GM12892 (cell line): ENCODE results near the gene USP5.
"Not testable (repeated sequence)": the region's sequence is repeated elsewhere in the genome, so short reads cannot be mapped to it uniquely, and the experiment has no call there.

ENCODE experiments used
- DNase-seq: peaks from one replicate; pipeline ENCODE4 v3.0.0; 2011; ENCODE audit not compliant: insufficient read length
- FAIRE-seq: peaks from 2 replicates; lab custom pipeline; 2011; peaks lifted over from hg19 to GRCh38; lab: Jason Lieb, UNC
- POLR2A ChIP-seq: IDR thresholded peaks from 2 replicates; pipeline ENCODE4 v1.6.1; 2011; ENCODE audit warnings: low read depth, low read length, control low read depth
- POLR2AphosphoS5 ChIP-seq: IDR thresholded peaks from 2 replicates; pipeline ENCODE4 v1.6.1; 2011; ENCODE audit warnings: low read depth, low read length, control low read depth
- TAF1 ChIP-seq: IDR thresholded peaks from 2 replicates; pipeline ENCODE4 v1.6.1; 2011; ENCODE audit warnings: low read depth, mild to moderate bottlenecking, control low read depth, low read length, borderline replicate concordance

USP5 gene

GRCh38 chr12:6888360-6888759, 36.4 kb downstream of the USP5 start:
- FAIRE-seq: no peak
- no peak for DNase-seq
- TF ChIP-seq TAF1 (no peak), POLR2A (no peak), POLR2AphosphoS5 (no peak)

DNA sequence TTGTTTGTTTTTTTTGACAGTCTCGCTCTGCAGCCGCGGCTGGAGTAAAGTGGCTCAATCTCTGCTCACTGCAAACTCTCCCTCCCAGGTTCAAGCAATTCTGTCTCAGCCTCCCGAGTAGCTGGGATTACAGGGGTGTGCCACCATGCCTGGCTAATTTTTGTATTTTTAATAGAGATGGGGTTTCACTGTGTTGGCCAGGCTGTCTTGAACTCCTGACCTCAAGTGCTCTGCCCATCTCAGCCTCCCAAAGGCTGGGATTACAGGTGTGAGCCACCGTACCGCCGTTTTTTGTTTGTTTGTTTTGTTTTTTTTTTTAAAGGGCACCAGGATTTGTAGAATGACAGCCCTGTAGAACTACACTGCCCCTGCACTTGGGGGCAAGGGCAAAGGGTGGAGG, 36.8 kb downstream of the USP5 start:
- FAIRE-seq, DNase-seq: not testable (repeated sequence)

- FAIRE-seq, DNase-seq: not testable (repeated sequence)
These were observed 38.0 kb downstream of the USP5 start for GRCh38 chr12:6889775-6890573.

GRCh38 chr12:6890789-6891645, 39.1 kb downstream of the USP5 start:
- peak; percentile 98 for FAIRE-seq
- TF ChIP-seq POLR2AphosphoS5: peak; percentile 76
- TF ChIP-seq POLR2A: peak; percentile 77
- TF ChIP-seq TAF1: peak; percentile 80; the same call in 1 of the 2 replicates
- peak; percentile 93 for DNase-seq

GRCh38 chr12:6891646-6892001, 39.7 kb downstream of the USP5 start:
- no peak for TF ChIP-seq POLR2AphosphoS5
- no peak for TF ChIP-seq TAF1
- TF ChIP-seq POLR2A: no peak
- DNase-seq (no peak), FAIRE-seq (peak; percentile 48)

DNA sequence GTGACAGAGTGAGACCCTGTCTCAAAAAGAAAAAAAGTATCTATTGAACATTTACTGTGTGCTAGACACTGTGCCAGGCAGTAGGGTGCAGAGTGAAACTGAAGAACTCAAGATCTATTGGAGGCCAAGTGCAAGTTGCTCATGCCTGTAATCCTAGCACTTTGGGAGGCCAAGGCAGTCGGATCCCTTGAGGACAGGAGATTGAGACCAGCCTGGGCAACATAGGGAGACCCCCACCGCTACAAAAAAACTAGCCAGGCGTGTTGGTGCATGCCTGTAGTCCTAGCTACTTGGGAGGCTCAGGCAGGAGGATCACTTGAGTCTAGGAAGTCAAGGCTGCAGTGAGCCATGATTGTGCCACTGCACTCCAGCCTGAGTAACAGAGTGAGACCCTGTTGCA, 40.7 kb downstream of the USP5 start:
- not testable (repeated sequence) for DNase-seq, FAIRE-seq

DNA sequence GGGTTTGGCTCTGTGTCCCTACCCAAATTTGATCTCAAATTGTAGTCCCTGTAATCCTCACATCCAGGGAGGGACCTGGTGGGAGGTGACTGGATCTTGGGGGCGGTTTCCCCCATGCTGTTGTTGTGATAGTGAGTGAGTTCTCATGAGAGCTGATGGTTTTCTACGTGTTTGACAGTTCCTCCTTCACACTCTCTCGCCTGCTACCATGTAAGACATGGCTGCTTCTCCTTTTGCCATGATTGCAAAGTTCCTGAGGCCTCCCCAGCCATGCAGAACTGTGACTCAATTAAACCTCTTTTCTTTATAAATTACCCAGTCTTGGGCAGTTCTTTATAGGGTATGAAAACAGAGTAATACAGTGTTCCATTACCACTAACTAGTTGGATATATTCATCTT, 42.4 kb downstream of the USP5 start:
- FAIRE-seq: no peak
- DNase-seq: no peak
- TF ChIP-seq POLR2AphosphoS5: no peak
- TF ChIP-seq POLR2A: no peak
- TF ChIP-seq TAF1: no peak

DNA sequence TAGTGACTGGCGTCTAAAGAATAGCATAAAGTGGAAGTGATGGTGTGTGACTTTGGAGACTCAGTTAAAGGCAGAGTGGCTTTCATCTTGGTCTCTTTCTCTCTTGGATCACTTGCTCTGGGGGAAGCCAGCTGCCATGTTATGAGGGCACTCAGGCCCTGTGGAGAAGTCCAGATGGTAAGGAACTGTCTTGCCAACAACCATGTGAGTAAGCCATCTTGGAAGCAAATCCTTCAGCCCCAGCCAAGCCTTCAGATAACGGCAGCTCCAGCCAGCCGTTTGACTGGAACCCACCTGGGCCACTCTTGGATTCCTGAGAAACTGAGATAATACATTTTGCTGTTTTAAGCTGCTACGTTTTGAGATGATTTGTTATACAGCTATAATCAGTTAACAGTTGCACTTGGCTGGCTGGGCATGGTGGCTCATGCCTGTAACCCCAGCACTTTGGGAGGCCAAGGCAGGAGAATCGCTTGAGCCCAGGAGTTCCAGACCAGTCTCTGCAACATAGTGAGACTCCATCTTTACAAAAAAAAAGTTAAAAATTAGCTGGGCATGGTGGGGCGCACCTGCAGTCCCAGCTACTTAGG, 45.0 kb downstream of the USP5 start:
- TF ChIP-seq TAF1 (no peak), POLR2A (no peak), POLR2AphosphoS5 (no peak)
- DNase-seq: no peak
- FAIRE-seq: no peak

DNA sequence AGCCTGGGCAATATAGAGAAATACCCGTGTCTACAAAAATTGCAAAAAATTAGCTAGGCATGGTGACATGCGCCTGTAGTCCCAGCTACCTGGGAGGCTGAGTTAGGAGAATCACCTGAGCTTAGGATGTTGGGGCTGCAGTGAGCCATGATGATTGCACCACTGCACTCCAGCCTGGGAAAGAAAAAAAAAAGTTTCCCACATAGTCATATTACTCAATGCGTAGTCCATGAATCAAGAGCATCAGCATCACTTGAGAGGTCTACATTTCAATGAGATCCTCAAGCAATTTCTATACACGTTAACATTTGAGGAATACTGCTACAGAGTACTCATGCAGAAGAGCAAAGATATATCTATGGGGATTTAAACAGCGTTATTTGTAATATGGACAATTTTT, 47.5 kb downstream of the USP5 start:
- TF ChIP-seq POLR2AphosphoS5: no peak
- TF ChIP-seq POLR2A: no peak
- TF ChIP-seq TAF1: no peak
- FAIRE-seq (no peak), DNase-seq (no peak)

DNA sequence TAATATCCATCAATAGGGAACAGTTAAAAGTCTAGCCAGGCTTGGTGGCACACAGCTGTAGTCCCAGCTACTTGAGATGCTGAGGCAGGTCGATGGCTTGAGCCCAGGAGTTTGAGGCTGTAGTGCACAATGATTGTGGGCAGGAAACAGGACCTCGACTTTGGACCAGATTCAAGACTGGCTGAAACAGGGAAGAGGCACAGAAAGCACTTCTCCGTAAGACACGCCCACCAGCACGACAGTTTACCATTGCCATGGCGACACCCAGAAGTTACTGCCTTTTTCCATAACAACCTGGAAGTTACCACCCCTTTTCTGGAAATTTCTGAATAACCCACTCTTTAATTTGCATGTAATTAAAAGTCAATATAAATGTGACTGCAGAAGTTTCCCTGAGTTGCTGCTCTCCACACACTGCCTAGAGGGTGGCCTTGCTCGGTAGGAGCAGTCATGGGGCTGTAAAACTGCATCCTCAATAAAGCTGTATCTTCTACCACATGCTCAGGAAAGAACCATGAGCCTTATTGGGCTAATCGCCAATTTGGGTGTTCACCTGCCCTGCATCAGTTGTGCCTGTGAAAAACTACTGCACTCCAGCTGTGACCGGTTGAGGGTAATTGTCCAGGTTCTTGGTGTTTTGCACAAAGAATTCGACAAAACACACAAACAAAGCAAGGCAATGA, 48.0 kb downstream of the USP5 start:
- TF ChIP-seq POLR2AphosphoS5: no peak
- DNase-seq: no peak

GRCh38 chr12:6902448-6902847, 50.5 kb downstream of the USP5 start:
- TF ChIP-seq TAF1 (no peak), POLR2A (no peak), POLR2AphosphoS5 (no peak)
- DNase-seq (no peak), FAIRE-seq (no peak)

More for the DNA sequence above, 48.0 kb downstream of the USP5 start:
- no peak for FAIRE-seq
